HG03457 (cell line): ENCODE measurements around the gene TSEN15.

Source experiments
- ATAC-seq: cut with Tn5 transposase; IDR thresholded peaks from one replicate; pipeline ENCODE4 v1.9.1; 2021; ENCODE audit warnings: moderate number of reproducible peaks; ENCODE audit not compliant: unreplicated experiment

TSEN15 gene

GRCh38 chr1:184052194-184052559 lies 647 bp downstream of the TSEN15 start:
- ATAC-seq, result no peak

GRCh38 chr1:184052750-184053149 lies 1.2 kb downstream of the TSEN15 start:
- ATAC-seq, result no peak

- ATAC-seq, result no peak
Observed at GRCh38 chr1:184053881-184054280, 2.4 kb downstream of the TSEN15 start.

- ATAC-seq, result no peak
Observed at GRCh38 chr1:184056921-184057555, 5.5 kb downstream of the TSEN15 start.

GRCh38 chr1:184059887-184060286 lies 8.4 kb downstream of the TSEN15 start:
- no peak for ATAC-seq

GRCh38 chr1:184060316-184060715 lies 8.8 kb downstream of the TSEN15 start:
- no peak for ATAC-seq

GRCh38 chr1:184061396-184062003 lies 10.0 kb downstream of the TSEN15 start:
- no peak for ATAC-seq

GRCh38 chr1:184062640-184063286 lies 11.2 kb downstream of the TSEN15 start:
- ATAC-seq, result no peak

- no peak for ATAC-seq
Observed at GRCh38 chr1:184065559-184065958, 14.0 kb downstream of the TSEN15 start.

GRCh38 chr1:184068354-184068753 lies 16.8 kb downstream of the TSEN15 start:
- ATAC-seq, result no peak

GRCh38 chr1:184069675-184070074 lies 18.1 kb downstream of the TSEN15 start:
- no peak for ATAC-seq

GRCh38 chr1:184072376-184072775 lies 20.8 kb downstream of the TSEN15 start:
- no peak for ATAC-seq

- ATAC-seq, result no peak
Observed at GRCh38 chr1:184074383-184074782, 22.9 kb downstream of the TSEN15 start.

- no peak for ATAC-seq
Observed at GRCh38 chr1:184075055-184076029, 23.8 kb downstream of the TSEN15 start.

GRCh38 chr1:184078564-184079249 lies 27.2 kb downstream of the TSEN15 start:
- ATAC-seq, result no peak

GRCh38 chr1:184080309-184080708 lies 28.8 kb downstream of the TSEN15 start:
- ATAC-seq, result no peak

GRCh38 chr1:184082541-184083415 lies 31.2 kb downstream of the TSEN15 start:
- no peak for ATAC-seq

- no peak for ATAC-seq
Observed at GRCh38 chr1:184085667-184086066, 34.1 kb downstream of the TSEN15 start.

GRCh38 chr1:184088037-184088436 lies 36.5 kb downstream of the TSEN15 start:
- ATAC-seq, result no peak

GRCh38 chr1:184093071-184093470 lies 41.5 kb downstream of the TSEN15 start:
- no peak for ATAC-seq
